OCI-LY1 (cell line): ENCODE results near the gene MAP7D3.

Source experiments
- H2AFZ ChIP-seq: fragments of 200-600 bp; sonication (generic), shearing (Covaris generic); 2 replicates; pipeline ENCODE4 v1.6.0; 2014; ENCODE audit warnings: antibody characterized with exemption, mild to moderate bottlenecking, low read length
- H3F3A ChIP-seq: fragments of 200-600 bp; sonication (generic), shearing (Covaris generic); 2 replicates; pipeline ENCODE4 v1.6.0; 2014; ENCODE audit warnings: mild to moderate bottlenecking, antibody characterized with exemption, low read length, moderate library complexity; ENCODE audit not compliant: insufficient read depth
- H3K27ac ChIP-seq: fragments of 200-600 bp; sonication (generic); 2 replicates; pipeline ENCODE4 v1.5.1; 2014; ENCODE audit warnings: low read length, mixed run types, mild to moderate bottlenecking, low read depth; ENCODE audit not compliant: poor library complexity, severe bottlenecking
- H3K27me3 ChIP-seq: fragments of 200-600 bp; sonication (generic); 2 replicates; pipeline ENCODE4 v1.6.0; 2014; ENCODE audit warnings: antibody characterized with exemption, mild to moderate bottlenecking, low read length, moderate library complexity; ENCODE audit not compliant: insufficient read depth
- H3K36me3 ChIP-seq: fragments of 200-600 bp; sonication (generic); 2 replicates; pipeline ENCODE4 v1.6.1; 2014; ENCODE audit warnings: mild to moderate bottlenecking, antibody characterized with exemption, low read length, moderate library complexity, mixed read lengths; ENCODE audit not compliant: insufficient read depth
- H3K4me1 ChIP-seq: fragments of 200-600 bp; sonication (generic); 2 replicates; pipeline ENCODE4 v1.5.1; 2014; ENCODE audit warnings: mild to moderate bottlenecking, low read length, moderate library complexity; ENCODE audit not compliant: insufficient read depth, severe bottlenecking
- H3K4me2 ChIP-seq: fragments of 200-600 bp; sonication (generic), shearing (Covaris generic); 2 replicates; pipeline ENCODE4 v1.6.1; 2014; ENCODE audit warnings: low read length
- H3K4me3 ChIP-seq: fragments of 200-600 bp; sonication (generic); 2 replicates; pipeline ENCODE4 v1.5.1; 2014; ENCODE audit warnings: low read length, low read depth, mild to moderate bottlenecking, mixed read lengths; ENCODE audit not compliant: poor library complexity, severe bottlenecking
- H3K79me2 ChIP-seq: fragments of 200-600 bp; shearing (Covaris generic); 2 replicates; pipeline ENCODE4 v1.6.1; 2016; ENCODE audit warnings: mixed run types, low read length, mixed read lengths; ENCODE audit not compliant: insufficient read depth
- H3K9ac ChIP-seq: fragments of 200-600 bp; sonication (generic), shearing (Covaris generic); 2 replicates; pipeline ENCODE4 v1.6.1; 2014; ENCODE audit warnings: mild to moderate bottlenecking, low read length, mixed read lengths
- H3K9me2 ChIP-seq: fragments of 200-600 bp; sonication (generic), shearing (Covaris generic); 2 replicates; pipeline ENCODE4 v1.6.1; 2014; ENCODE audit warnings: low read depth, mild to moderate bottlenecking, low read length, mixed read lengths
- H3K9me3 ChIP-seq: fragments of 200-600 bp; shearing (Covaris generic); 2 replicates; pipeline ENCODE4 v1.6.1; 2014; ENCODE audit warnings: low read length, mixed read lengths
- H4K20me1 ChIP-seq: fragments of 200-600 bp; sonication (generic), shearing (Covaris generic); 2 replicates; pipeline ENCODE4 v1.6.0; 2016; ENCODE audit warnings: mild to moderate bottlenecking, low read length; ENCODE audit not compliant: insufficient read depth
- EZH2 ChIP-seq: fragments of 200-600 bp; sonication (generic), shearing (Covaris generic); IDR thresholded peaks from 2 replicates; pipeline ENCODE4 v1.8.0; 2017; ENCODE audit warnings: borderline replicate concordance, mixed run types, mild to moderate bottlenecking, antibody characterized with exemption, low read length, moderate library complexity, mixed read lengths
- TF ChIP-seq, protein P1 (sequence below): fragments of 200-600 bp; sonication (generic), shearing (Covaris generic); IDR thresholded peaks from 2 replicates; pipeline ENCODE4 v1.5.1; 2017; ENCODE audit warnings: mild to moderate bottlenecking, antibody characterized with exemption, low read length, moderate library complexity, mixed read lengths

The MAP7D3 gene

DNA sequence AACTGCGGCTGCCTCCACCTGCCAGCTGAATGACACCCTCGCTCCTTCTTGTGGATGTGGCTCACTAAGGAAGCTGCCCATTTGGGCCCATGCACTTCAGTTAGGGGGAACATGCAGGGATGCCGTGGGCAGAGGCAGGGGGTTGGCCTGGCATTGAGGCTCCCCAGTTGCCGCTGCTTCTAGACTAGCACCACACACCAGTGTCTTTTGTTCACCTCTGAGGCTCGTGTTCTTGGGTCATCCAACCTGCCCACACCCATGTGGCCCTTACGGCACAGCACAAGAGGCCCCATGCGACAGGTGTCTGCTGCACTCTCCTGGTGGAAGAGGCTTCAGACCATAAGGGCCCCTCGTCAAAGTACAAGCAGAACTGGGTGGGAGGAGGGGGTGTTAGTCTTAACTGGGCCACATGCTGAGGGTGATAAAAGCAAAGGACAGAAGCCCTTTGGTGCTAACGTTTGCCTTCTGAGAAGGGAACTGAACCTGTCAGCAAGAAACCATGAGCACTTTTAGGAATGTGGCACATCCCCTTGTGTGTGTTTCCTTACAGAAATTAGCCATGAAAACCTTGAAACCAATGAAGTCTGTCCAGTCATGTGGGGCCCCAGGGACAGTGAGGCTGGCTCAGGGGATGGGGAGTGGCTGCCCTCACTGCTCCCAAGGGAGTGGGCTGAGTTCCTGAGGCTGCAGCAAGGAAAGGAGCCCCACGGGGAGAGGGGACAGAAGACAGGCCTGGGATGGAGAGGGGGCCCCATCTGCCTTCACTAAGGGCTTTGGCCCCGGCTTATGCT lies 39.2 kb downstream of the MAP7D3 start:
- H3K4me1 ChIP-seq = peaks cover 6% of the 10 kb centered on the region
- H3K9ac ChIP-seq = no peak overlapping the region
- no peak for TF ChIP-seq EZH2
- TF ChIP-seq, protein P1, sequence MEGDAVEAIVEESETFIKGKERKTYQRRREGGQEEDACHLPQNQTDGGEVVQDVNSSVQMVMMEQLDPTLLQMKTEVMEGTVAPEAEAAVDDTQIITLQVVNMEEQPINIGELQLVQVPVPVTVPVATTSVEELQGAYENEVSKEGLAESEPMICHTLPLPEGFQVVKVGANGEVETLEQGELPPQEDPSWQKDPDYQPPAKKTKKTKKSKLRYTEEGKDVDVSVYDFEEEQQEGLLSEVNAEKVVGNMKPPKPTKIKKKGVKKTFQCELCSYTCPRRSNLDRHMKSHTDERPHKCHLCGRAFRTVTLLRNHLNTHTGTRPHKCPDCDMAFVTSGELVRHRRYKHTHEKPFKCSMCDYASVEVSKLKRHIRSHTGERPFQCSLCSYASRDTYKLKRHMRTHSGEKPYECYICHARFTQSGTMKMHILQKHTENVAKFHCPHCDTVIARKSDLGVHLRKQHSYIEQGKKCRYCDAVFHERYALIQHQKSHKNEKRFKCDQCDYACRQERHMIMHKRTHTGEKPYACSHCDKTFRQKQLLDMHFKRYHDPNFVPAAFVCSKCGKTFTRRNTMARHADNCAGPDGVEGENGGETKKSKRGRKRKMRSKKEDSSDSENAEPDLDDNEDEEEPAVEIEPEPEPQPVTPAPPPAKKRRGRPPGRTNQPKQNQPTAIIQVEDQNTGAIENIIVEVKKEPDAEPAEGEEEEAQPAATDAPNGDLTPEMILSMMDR = no peak
- H3K27me3 ChIP-seq = no peaks in the 10 kb centered on the region
- no peak overlapping the region for H3K4me2 ChIP-seq
- H4K20me1 ChIP-seq = no peaks in the 10 kb centered on the region
- H3K27ac ChIP-seq = no peak overlapping the region
- no peaks in the 10 kb centered on the region for H3K79me2 ChIP-seq
- H3K4me3 ChIP-seq = no peak overlapping the region
- no peaks in the 10 kb centered on the region for H3F3A ChIP-seq
- H2AFZ ChIP-seq = no peak overlapping the region
- H3K36me3 ChIP-seq = 0 out of 2 replicates have a peak, but pooled peaks cover 8% of the 10 kb centered on the region
- H3K9me3 ChIP-seq = no peaks in the 10 kb centered on the region
- H3K9me2 ChIP-seq = no peaks in the 10 kb centered on the region

DNA sequence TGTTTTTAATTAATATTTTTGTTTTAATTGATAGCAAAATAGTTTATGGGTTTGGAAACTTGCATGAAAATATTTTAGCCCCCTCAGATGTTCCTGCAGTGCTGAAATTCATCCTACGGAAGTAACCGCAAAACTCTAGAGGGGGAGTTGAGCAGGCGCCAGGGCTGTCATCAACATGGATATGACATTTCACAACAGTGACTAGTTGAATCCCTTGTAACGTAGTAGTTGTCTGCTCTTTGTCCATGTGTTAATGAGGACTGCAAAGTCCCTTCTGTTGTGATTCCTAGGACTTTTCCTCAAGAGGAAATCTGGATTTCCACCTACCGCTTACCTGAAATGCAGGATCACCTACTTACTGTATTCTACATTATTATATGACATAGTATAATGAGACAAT lies 40.4 kb downstream of the MAP7D3 start:
- Histone ChIP-seq H3K27me3 (no peaks in the 10 kb centered on the region), H3K79me2 (no peaks in the 10 kb centered on the region), H3K9me2 (no peaks in the 10 kb centered on the region), H3K27ac (no peak overlapping the region), H3K4me1 (peaks cover 6% of the 10 kb centered on the region), H3K36me3 (0 out of 2 replicates have a peak, but pooled peaks cover 6% of the 10 kb centered on the region), H3K4me2 (no peak overlapping the region), H3K4me3 (no peak overlapping the region), H4K20me1 (no peaks in the 10 kb centered on the region), H2AFZ (no peak overlapping the region), H3K9ac (no peak overlapping the region), H3F3A (no peaks in the 10 kb centered on the region), H3K9me3 (no peaks in the 10 kb centered on the region)
- no peak for TF ChIP-seq EZH2
- TF ChIP-seq, protein P1 = no peak

DNA sequence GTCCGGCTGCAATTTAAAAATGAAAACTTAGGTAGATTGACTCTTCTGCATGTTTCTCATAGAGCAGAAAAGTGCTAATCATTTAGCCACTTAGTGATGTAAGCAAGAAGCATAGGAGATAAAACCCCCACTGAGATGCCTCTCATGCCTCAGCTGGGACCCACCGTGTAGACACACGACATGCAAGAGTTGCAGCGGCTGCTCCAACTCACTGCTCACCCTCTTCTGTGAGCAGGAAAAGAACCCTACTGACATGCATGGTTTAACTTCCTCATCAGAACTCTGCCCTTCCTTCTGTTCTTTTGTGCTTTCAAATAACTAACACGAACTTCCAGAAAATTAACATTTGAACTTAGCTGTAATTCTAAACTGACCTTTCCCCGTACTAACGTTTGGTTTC lies 41.0 kb downstream of the MAP7D3 start:
- H4K20me1 ChIP-seq = no peaks in the 10 kb centered on the region
- H3K9me3 ChIP-seq = no peaks in the 10 kb centered on the region
- H2AFZ ChIP-seq = no peak overlapping the region
- no peak overlapping the region for H3K9ac ChIP-seq
- H3K4me2 ChIP-seq = no peak overlapping the region
- H3F3A ChIP-seq = no peaks in the 10 kb centered on the region
- peaks cover 6% of the 10 kb centered on the region for H3K4me1 ChIP-seq
- 0 out of 2 replicates have a peak, but pooled peaks cover 6% of the 10 kb centered on the region for H3K36me3 ChIP-seq
- no peak overlapping the region for H3K4me3 ChIP-seq
- H3K9me2 ChIP-seq = no peaks in the 10 kb centered on the region
- no peak overlapping the region for H3K27ac ChIP-seq
- H3K27me3 ChIP-seq = no peaks in the 10 kb centered on the region
- H3K79me2 ChIP-seq = no peaks in the 10 kb centered on the region
- TF ChIP-seq, protein P1 = no peak
- no peak for TF ChIP-seq EZH2
